Measurements from ENCODE around the gene SLC28A1. TPM values are rescaled to one million over a fixed set of nuclear protein-coding genes. Genes with fewer than 3 reads are reported as not detected.
A peak's percentile ranks its signal among the peaks of the same experiment; 100 is the strongest.

SLC28A1 gene
- total and polyA plus RNA-seq, 5 experiments from 2014 or later = not detected

- no peak for ATAC-seq
- POLR2A ChIA-PET = no interaction called here
- Mint-ChIP-seq H3K27ac (no peak overlapping the region), H3K4me3 (no peak overlapping the region), H3K4me1 (no peaks in the 10 kb centered on the region), H3K36me3 (peaks cover 0 to 7% (median 2%) of the 10 kb centered on the region in 3 donors), H3K27me3 (no peaks in the 10 kb centered on the region), H3K9me3 (peaks cover 0 to 17% (median 7%) of the 10 kb centered on the region in 9 donors)
- no peak for DNase-seq
Observed at GRCh38 chr15:84852212-84852611, 32.2 kb upstream of the SLC28A1 start.

GRCh38 chr15:84855136-84855535, 29.3 kb upstream of the SLC28A1 start:
- Mint-ChIP-seq H3K9me3 (peaks cover 0 to under 1% (median 0%) of the 10 kb centered on the region in 9 donors), H3K27me3 (no peaks in the 10 kb centered on the region), H3K4me3 (no peak overlapping the region), H3K27ac (peak overlapping the region in 1 of 10 donors; percentile 66), H3K4me1 (no peaks in the 10 kb centered on the region), H3K36me3 (no peaks in the 10 kb centered on the region)
- DNase-seq (no peak), ATAC-seq (no peak)
- POLR2A ChIA-PET = no interaction called here

GRCh38 chr15:84855765-84856164, 28.7 kb upstream of the SLC28A1 start:
- no peaks in the 10 kb centered on the region for H3K4me1 Mint-ChIP-seq
- H3K4me3 Mint-ChIP-seq = no peak overlapping the region
- POLR2A ChIA-PET = no interaction called here
- DNase-seq = no peak
- no peak for ATAC-seq
- no peak overlapping the region for H3K27ac Mint-ChIP-seq
- H3K27me3 Mint-ChIP-seq = no peaks in the 10 kb centered on the region
- H3K9me3 Mint-ChIP-seq = no peaks in the 10 kb centered on the region
- H3K36me3 Mint-ChIP-seq = no peaks in the 10 kb centered on the region

GRCh38 chr15:84856731-84857417, 27.6 kb upstream of the SLC28A1 start:
- no peaks in the 10 kb centered on the region for H3K4me1 Mint-ChIP-seq

GRCh38 chr15:84857418-84858004, 27.0 kb upstream of the SLC28A1 start:
- no peaks in the 10 kb centered on the region for H3K36me3 Mint-ChIP-seq
- H3K27ac Mint-ChIP-seq = no peak overlapping the region
- no peak overlapping the region for H3K4me3 Mint-ChIP-seq
- no peaks in the 10 kb centered on the region for H3K4me1 Mint-ChIP-seq
- ATAC-seq (no peak), DNase-seq (no peak)
- POLR2A ChIA-PET = no interaction called here
- no peaks in the 10 kb centered on the region for H3K9me3 Mint-ChIP-seq
- no peaks in the 10 kb centered on the region for H3K27me3 Mint-ChIP-seq

More at GRCh38 chr15:84856731-84857417, 27.6 kb upstream of the SLC28A1 start:
- Mint-ChIP-seq H3K4me3 (no peak overlapping the region), H3K36me3 (no peaks in the 10 kb centered on the region), H3K27ac (peak overlapping the region in 1 of 10 donors; percentile 70), H3K27me3 (no peaks in the 10 kb centered on the region), H3K9me3 (no peaks in the 10 kb centered on the region)
- DNase-seq (no peak), ATAC-seq (no peak)
- POLR2A ChIA-PET = no interaction called here

GRCh38 chr15:84858231-84858630, 26.2 kb upstream of the SLC28A1 start:
- Mint-ChIP-seq H3K9me3 (no peaks in the 10 kb centered on the region), H3K27me3 (no peaks in the 10 kb centered on the region), H3K36me3 (no peaks in the 10 kb centered on the region), H3K4me3 (no peak overlapping the region), H3K4me1 (no peaks in the 10 kb centered on the region), H3K27ac (no peak overlapping the region)
- POLR2A ChIA-PET = no interaction called here
- DNase-seq (no peak), ATAC-seq (no peak)

- Mint-ChIP-seq H3K36me3 (no peaks in the 10 kb centered on the region), H3K27ac (no peak overlapping the region), H3K27me3 (no peaks in the 10 kb centered on the region), H3K9me3 (no peaks in the 10 kb centered on the region), H3K4me3 (no peak overlapping the region), H3K4me1 (no peaks in the 10 kb centered on the region)
- ATAC-seq (no peak), DNase-seq (no peak)
- POLR2A ChIA-PET = no interaction called here
Observed at GRCh38 chr15:84859144-84859543, 25.3 kb upstream of the SLC28A1 start.

GRCh38 chr15:84859651-84860050, 24.8 kb upstream of the SLC28A1 start:
- H3K4me1 Mint-ChIP-seq = no peaks in the 10 kb centered on the region
- POLR2A ChIA-PET = no interaction called here
- H3K9me3 Mint-ChIP-seq = no peaks in the 10 kb centered on the region
- ATAC-seq (no peak), DNase-seq (no peak)
- H3K4me3 Mint-ChIP-seq = no peak overlapping the region
- no peak overlapping the region for H3K27ac Mint-ChIP-seq
- H3K36me3 Mint-ChIP-seq = no peaks in the 10 kb centered on the region
- H3K27me3 Mint-ChIP-seq = no peaks in the 10 kb centered on the region

GRCh38 chr15:84861781-84862180, 22.7 kb upstream of the SLC28A1 start:
- no peaks in the 10 kb centered on the region for H3K27me3 Mint-ChIP-seq
- H3K36me3 Mint-ChIP-seq = no peaks in the 10 kb centered on the region
- POLR2A ChIA-PET = no interaction called here
- H3K9me3 Mint-ChIP-seq = no peaks in the 10 kb centered on the region
- DNase-seq (no peak), ATAC-seq (no peak)
- no peak overlapping the region for H3K4me3 Mint-ChIP-seq
- H3K27ac Mint-ChIP-seq = no peak overlapping the region
- no peaks in the 10 kb centered on the region for H3K4me1 Mint-ChIP-seq

GRCh38 chr15:84862214-84862975, 22.1 kb upstream of the SLC28A1 start:
- Mint-ChIP-seq H3K4me1 (no peaks in the 10 kb centered on the region), H3K9me3 (no peaks in the 10 kb centered on the region), H3K27ac (no peak overlapping the region), H3K4me3 (no peak overlapping the region), H3K36me3 (no peaks in the 10 kb centered on the region), H3K27me3 (no peaks in the 10 kb centered on the region)
- ATAC-seq (no peak), DNase-seq (no peak)
- POLR2A ChIA-PET = no interaction called here

GRCh38 chr15:84863565-84864443, 20.7 kb upstream of the SLC28A1 start:
- Mint-ChIP-seq H3K4me1 (no peaks in the 10 kb centered on the region), H3K36me3 (no peaks in the 10 kb centered on the region), H3K4me3 (no peak overlapping the region), H3K27me3 (no peaks in the 10 kb centered on the region), H3K9me3 (no peaks in the 10 kb centered on the region), H3K27ac (peak overlapping the region in 1 of 10 donors; percentile 29)
- POLR2A ChIA-PET = no interaction called here
- DNase-seq (no peak), ATAC-seq (no peak)

- DNase-seq = no peak
- Mint-ChIP-seq H3K4me1 (no peaks in the 10 kb centered on the region), H3K36me3 (no peaks in the 10 kb centered on the region), H3K4me3 (no peak overlapping the region), H3K27ac (no peak overlapping the region), H3K27me3 (no peaks in the 10 kb centered on the region), H3K9me3 (no peaks in the 10 kb centered on the region)
- POLR2A ChIA-PET = interaction anchor here (0.8 kb wide), 1 partner anchor 9 kb away, joined by 3 read pairs; no protein-coding TSS in a partner anchor
- no peak for ATAC-seq
Observed at GRCh38 chr15:84864444-84864795, 20.0 kb upstream of the SLC28A1 start.

Data from naive thymus-derived CD8-positive, alpha-beta T cell (primary cell).